SK-N-SH treated with all-trans-retinoic acid at 6 μM for 48 hours (cell line): Measurements from ENCODE around the gene THAP6.

Experiments
- ATAC-seq: fragments of 200-7000 bp; cut with Tn5 transposase; 3 replicates; pipeline ENCODE4 v1.9.1; 2020; ENCODE audit warnings: mild to moderate bottlenecking, moderate library complexity
- ARNTL ChIP-seq: fragments of 450-650 bp; formaldehyde crosslinking; IDR thresholded peaks from 2 replicates; pipeline ENCODE4 v1.5.0; 2020; ENCODE audit warnings: low read depth, mild to moderate bottlenecking, moderate library complexity, borderline replicate concordance
- BACH2 ChIP-seq: fragments of 250-450 bp; sonication (Bioruptor Pico); IDR thresholded peaks from 2 replicates; pipeline ENCODE4 v1.9.0; 2021; ENCODE audit warnings: mild to moderate bottlenecking, borderline replicate concordance
- CSDC2 ChIP-seq: fragments of 250-450 bp; sonication (Bioruptor Pico); IDR thresholded peaks from 2 replicates; pipeline ENCODE4 v1.5.0; 2020; ENCODE audit warnings: mild to moderate bottlenecking, moderate library complexity
- CSRNP3 ChIP-seq: fragments of 250-450 bp; sonication (Bioruptor Pico); IDR thresholded peaks from 2 replicates; pipeline ENCODE4 v1.5.1; 2021; ENCODE audit warnings: mild to moderate bottlenecking, moderate library complexity
- ESRRG ChIP-seq: fragments of 250-450 bp; sonication (Bioruptor Pico); IDR thresholded peaks from 2 replicates; pipeline ENCODE4 v1.6.1; 2021; ENCODE audit warnings: mild to moderate bottlenecking
- GLIS3 ChIP-seq: fragments of 250-450 bp; sonication (Bioruptor Pico); IDR thresholded peaks from 2 replicates; pipeline ENCODE4 v1.5.0; 2020; ENCODE audit warnings: mild to moderate bottlenecking, moderate library complexity
- ISL1 ChIP-seq: fragments of 250-450 bp; sonication (Bioruptor Pico); IDR thresholded peaks from 2 replicates; pipeline ENCODE4 v2.1.2; 2022; ENCODE audit warnings: mild to moderate bottlenecking, moderate library complexity
- OSR1 ChIP-seq: fragments of 250-450 bp; sonication (Bioruptor Pico); IDR thresholded peaks from 2 replicates; pipeline ENCODE4 v1.8.0; 2022; ENCODE audit warnings: moderate library complexity, mild to moderate bottlenecking, inconsistent platforms
- PATZ1 ChIP-seq: fragments of 250-450 bp; sonication (Bioruptor Pico); IDR thresholded peaks from 2 replicates; pipeline ENCODE4 v1.8.0; 2020; ENCODE audit warnings: mild to moderate bottlenecking, moderate library complexity, borderline replicate concordance
- POU6F1 ChIP-seq: fragments of 250-450 bp; sonication (Bioruptor Pico); IDR thresholded peaks from 2 replicates; pipeline ENCODE4 v1.8.0; 2021; ENCODE audit warnings: low read depth, mild to moderate bottlenecking, moderate library complexity, borderline replicate concordance
- PPARA ChIP-seq: fragments of 250-450 bp; sonication (Bioruptor Pico); IDR thresholded peaks from 2 replicates; pipeline ENCODE4 v1.5.0; 2020; ENCODE audit warnings: mild to moderate bottlenecking, borderline replicate concordance
- RARB ChIP-seq: fragments of 250-450 bp; sonication (Bioruptor Pico); IDR thresholded peaks from 2 replicates; pipeline ENCODE4 v1.8.0; 2021; ENCODE audit warnings: mild to moderate bottlenecking, moderate library complexity
- SNAI2 ChIP-seq: fragments of 250-450 bp; sonication (Bioruptor Pico); IDR thresholded peaks from 2 replicates; pipeline ENCODE4 v1.5.0; 2020; ENCODE audit warnings: mild to moderate bottlenecking, moderate library complexity
- TCF4 ChIP-seq: fragments of 250-450 bp; sonication (Bioruptor Pico); IDR thresholded peaks from 2 replicates; pipeline ENCODE4 v1.8.0; 2021; ENCODE audit warnings: mild to moderate bottlenecking, moderate library complexity, borderline replicate concordance
- TOX ChIP-seq: fragments of 250-450 bp; sonication (Bioruptor Pico); IDR thresholded peaks from 2 replicates; pipeline ENCODE4 v1.8.0; 2021; ENCODE audit warnings: mild to moderate bottlenecking, moderate library complexity, borderline replicate concordance
- ZC3H10 ChIP-seq: fragments of 250-450 bp; sonication (Bioruptor Pico); IDR thresholded peaks from 2 replicates; pipeline ENCODE4 v1.5.1; 2021; ENCODE audit warnings: mild to moderate bottlenecking, moderate library complexity
- ZFP3 ChIP-seq: fragments of 250-450 bp; sonication (Bioruptor Pico); IDR thresholded peaks from 2 replicates; pipeline ENCODE4 v1.5.0; 2020; ENCODE audit warnings: mild to moderate bottlenecking, moderate library complexity
- ZFP30 ChIP-seq: fragments of 450-650 bp; formaldehyde crosslinking; IDR thresholded peaks from 2 replicates; pipeline ENCODE4 v1.5.0; 2022; ENCODE audit warnings: mild to moderate bottlenecking, moderate library complexity
- ZNF565 ChIP-seq: fragments of 450-650 bp; formaldehyde crosslinking; conservative IDR thresholded peaks from 2 replicates; pipeline ENCODE4 v1.5.0; 2020; ENCODE audit warnings: low read depth, mild to moderate bottlenecking, moderate library complexity
- ZNF70 ChIP-seq: fragments of 450-650 bp; formaldehyde crosslinking; IDR thresholded peaks from 2 replicates; pipeline ENCODE4 v1.5.0; 2020; ENCODE audit warnings: mild to moderate bottlenecking, moderate library complexity
- ZNF8 ChIP-seq: fragments of 450-650 bp; formaldehyde crosslinking; IDR thresholded peaks from 2 replicates; pipeline ENCODE4 v1.5.0; 2020; ENCODE audit warnings: mild to moderate bottlenecking, moderate library complexity
- TF ChIP-seq, protein P1 (sequence below): fragments of 250-450 bp; sonication (Bioruptor Pico); IDR thresholded peaks from 2 replicates; pipeline ENCODE4 v1.5.1; 2020; ENCODE audit warnings: low read depth, mild to moderate bottlenecking, moderate library complexity
- TF ChIP-seq, protein P2 (sequence below): fragments of 250-450 bp; sonication (Bioruptor Pico); IDR thresholded peaks from 2 replicates; pipeline ENCODE4 v1.5.0; 2020; ENCODE audit warnings: mild to moderate bottlenecking, moderate library complexity

THAP6 gene

DNA sequence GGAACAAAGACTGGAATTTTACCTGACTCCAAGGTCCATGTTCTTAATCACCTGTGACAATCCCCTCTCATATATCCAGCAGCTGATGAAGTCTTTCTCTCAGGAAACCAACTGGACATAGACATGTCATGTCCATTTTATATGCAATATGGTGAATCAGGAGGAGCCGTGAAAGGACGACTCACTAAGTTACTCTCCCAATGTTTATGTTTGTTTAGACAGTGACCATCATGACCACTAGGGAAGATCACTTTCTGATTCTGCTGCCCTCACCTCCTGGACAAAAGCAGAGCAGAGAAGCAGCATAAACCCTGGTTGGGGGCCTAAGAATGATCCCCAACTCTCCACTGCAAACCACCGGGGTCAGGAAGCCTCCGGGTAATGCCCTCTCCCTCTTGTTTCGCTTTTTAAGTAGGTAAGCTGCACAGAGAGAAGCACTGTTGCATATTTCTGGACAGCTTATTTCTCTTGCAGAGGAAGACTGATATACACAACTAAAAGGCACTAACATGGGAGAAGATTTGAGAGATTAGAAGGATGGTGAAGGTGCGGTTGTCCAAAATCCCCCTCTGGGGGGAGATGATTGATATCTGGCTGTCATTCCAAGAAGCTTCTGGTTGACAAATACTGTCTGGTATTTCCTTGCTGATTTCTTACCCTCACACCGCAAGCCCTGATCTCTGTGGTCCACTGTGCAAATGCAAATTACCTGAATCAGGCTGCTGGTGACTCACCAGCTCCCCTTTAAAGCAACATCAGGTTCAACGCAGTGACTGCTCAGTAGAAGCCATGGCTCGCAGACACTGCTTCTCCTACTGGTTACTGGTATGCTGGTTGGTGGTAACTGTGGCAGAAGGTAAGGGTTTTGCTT is 41.3 kb downstream of the THAP6 start, which contains the start of gene ODAPH:
TSS of gene ODAPH (plus strand) at position 773 of the 871 bp plus-strand sequence. CDS start at position 790, 17 bp downstream.
- peak; percentile 91 for ATAC-seq
- TF ChIP-seq PATZ1 (no peak), RARB (CRISPR knock-in tag) (no peak), TCF4 (no peak), CSDC2 (CRISPR knock-in tag) (no peak), CSRNP3 (CRISPR knock-in tag) (no peak), PPARA (no peak), POU6F1 (CRISPR knock-in tag) (no peak), SNAI2 (CRISPR knock-in tag) (no peak), GLIS3 (CRISPR knock-in tag) (no peak), ZNF70 (CRISPR knock-in tag) (no peak), ISL1 (CRISPR knock-in tag) (no peak), TOX (CRISPR knock-in tag) (no peak), ZNF565 (CRISPR knock-in tag) (no peak), ESRRG (CRISPR knock-in tag) (no peak), ZC3H10 (CRISPR knock-in tag) (no peak), ZNF8 (no peak), ARNTL (no peak)
- TF ChIP-seq, protein P1, sequence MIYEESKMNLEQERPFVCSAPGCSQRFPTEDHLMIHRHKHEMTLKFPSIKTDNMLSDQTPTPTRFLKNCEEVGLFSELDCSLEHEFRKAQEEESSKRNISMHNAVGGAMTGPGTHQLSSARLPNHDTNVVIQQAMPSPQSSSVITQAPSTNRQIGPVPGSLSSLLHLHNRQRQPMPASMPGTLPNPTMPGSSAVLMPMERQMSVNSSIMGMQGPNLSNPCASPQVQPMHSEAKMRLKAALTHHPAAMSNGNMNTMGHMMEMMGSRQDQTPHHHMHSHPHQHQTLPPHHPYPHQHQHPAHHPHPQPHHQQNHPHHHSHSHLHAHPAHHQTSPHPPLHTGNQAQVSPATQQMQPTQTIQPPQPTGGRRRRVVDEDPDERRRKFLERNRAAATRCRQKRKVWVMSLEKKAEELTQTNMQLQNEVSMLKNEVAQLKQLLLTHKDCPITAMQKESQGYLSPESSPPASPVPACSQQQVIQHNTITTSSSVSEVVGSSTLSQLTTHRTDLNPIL (CRISPR knock-in tag) = no peak
- TF ChIP-seq, protein P2, sequence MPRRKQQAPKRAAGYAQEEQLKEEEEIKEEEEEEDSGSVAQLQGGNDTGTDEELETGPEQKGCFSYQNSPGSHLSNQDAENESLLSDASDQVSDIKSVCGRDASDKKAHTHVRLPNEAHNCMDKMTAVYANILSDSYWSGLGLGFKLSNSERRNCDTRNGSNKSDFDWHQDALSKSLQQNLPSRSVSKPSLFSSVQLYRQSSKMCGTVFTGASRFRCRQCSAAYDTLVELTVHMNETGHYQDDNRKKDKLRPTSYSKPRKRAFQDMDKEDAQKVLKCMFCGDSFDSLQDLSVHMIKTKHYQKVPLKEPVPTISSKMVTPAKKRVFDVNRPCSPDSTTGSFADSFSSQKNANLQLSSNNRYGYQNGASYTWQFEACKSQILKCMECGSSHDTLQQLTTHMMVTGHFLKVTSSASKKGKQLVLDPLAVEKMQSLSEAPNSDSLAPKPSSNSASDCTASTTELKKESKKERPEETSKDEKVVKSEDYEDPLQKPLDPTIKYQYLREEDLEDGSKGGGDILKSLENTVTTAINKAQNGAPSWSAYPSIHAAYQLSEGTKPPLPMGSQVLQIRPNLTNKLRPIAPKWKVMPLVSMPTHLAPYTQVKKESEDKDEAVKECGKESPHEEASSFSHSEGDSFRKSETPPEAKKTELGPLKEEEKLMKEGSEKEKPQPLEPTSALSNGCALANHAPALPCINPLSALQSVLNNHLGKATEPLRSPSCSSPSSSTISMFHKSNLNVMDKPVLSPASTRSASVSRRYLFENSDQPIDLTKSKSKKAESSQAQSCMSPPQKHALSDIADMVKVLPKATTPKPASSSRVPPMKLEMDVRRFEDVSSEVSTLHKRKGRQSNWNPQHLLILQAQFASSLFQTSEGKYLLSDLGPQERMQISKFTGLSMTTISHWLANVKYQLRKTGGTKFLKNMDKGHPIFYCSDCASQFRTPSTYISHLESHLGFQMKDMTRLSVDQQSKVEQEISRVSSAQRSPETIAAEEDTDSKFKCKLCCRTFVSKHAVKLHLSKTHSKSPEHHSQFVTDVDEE (CRISPR knock-in tag) = no peak
- TF ChIP-seq, all 23 proteins: peak for 0

GRCh38 chr4:75557696-75558095 is 43.4 kb downstream of the THAP6 start:
- ATAC-seq = no peak
- TF ChIP-seq ZFP3 (CRISPR knock-in tag) = no peak
- TF ChIP-seq, protein P2 (CRISPR knock-in tag) = no peak
- TF ChIP-seq OSR1 = no peak
- TF ChIP-seq RARB (CRISPR knock-in tag) = no peak
- no peak for TF ChIP-seq SNAI2 (CRISPR knock-in tag)
- no peak for TF ChIP-seq ZNF565 (CRISPR knock-in tag)
- TF ChIP-seq, protein P1 (CRISPR knock-in tag) = no peak
- TF ChIP-seq ZC3H10 (CRISPR knock-in tag) = no peak
- no peak for TF ChIP-seq ISL1 (CRISPR knock-in tag)
- no peak for TF ChIP-seq BACH2 (CRISPR knock-in tag)
- no peak for TF ChIP-seq ZNF8
- TF ChIP-seq ZFP30 = no peak
- TF ChIP-seq ARNTL = no peak
- no peak for TF ChIP-seq POU6F1 (CRISPR knock-in tag)
- no peak for TF ChIP-seq GLIS3 (CRISPR knock-in tag)
- TF ChIP-seq CSDC2 (CRISPR knock-in tag) = no peak
- TF ChIP-seq PPARA = no peak
